Stimulated activated CD4-positive, alpha-beta T cell treated with anti-CD3 and anti-CD28 coated beads, Interleukin-4, amount 100 ng/mL, for 48 hours (primary cell): ENCODE measurements around the gene SIRPB2.
A peak's percentile ranks its signal among the peaks of the same experiment; 100 is the strongest.

Experiments used
- DNase-seq, 2 donors: peaks; one replicate each; pipeline ENCODE4 v3.0.0-alpha.2; 2020; ENCODE audit warnings: low read depth in 2 of 2

Gene SIRPB2

GRCh38 chr20:1441133-1441532 lies 50.1 kb downstream of the SIRPB2 start:
- DNase-seq, result no peak

GRCh38 chr20:1440024-1440423 lies 51.2 kb downstream of the SIRPB2 start:
- no peak for DNase-seq

- no peak for DNase-seq
Measured at GRCh38 chr20:1438361-1438760, 52.9 kb downstream of the SIRPB2 start.

GRCh38 chr20:1437235-1437904 lies 53.9 kb downstream of the SIRPB2 start:
- DNase-seq, result peak; percentile 62 to 71

GRCh38 chr20:1436263-1436662 lies 55.0 kb downstream of the SIRPB2 start:
- no peak for DNase-seq

GRCh38 chr20:1435337-1435699 lies 55.9 kb downstream of the SIRPB2 start:
- DNase-seq, result no peak

- peak; percentile 27 to 47 for DNase-seq
Measured at GRCh38 chr20:1434571-1435336, 56.5 kb downstream of the SIRPB2 start.

- DNase-seq, result no peak
Measured at GRCh38 chr20:1431158-1431557, 60.1 kb downstream of the SIRPB2 start.

GRCh38 chr20:1430004-1430451 lies 61.2 kb downstream of the SIRPB2 start:
- no peak for DNase-seq

GRCh38 chr20:1429143-1429728 lies 62.0 kb downstream of the SIRPB2 start:
- DNase-seq, result no peak

- no peak for DNase-seq
Measured at GRCh38 chr20:1427457-1428054, 63.7 kb downstream of the SIRPB2 start.

GRCh38 chr20:1426231-1426849 lies 64.9 kb downstream of the SIRPB2 start:
- no peak for DNase-seq
